ACHN (cell line): ENCODE results near the gene WDR47.

Experiments used
- DNase-seq: peaks from one replicate; pipeline ENCODE4 v3.0.0-alpha.2; 2015
- in situ Hi-C: cut with HindIII; loops from 2 replicates; pipeline ENCODE4 v1.10.0; 2017; ENCODE audit warnings: low sequenced_read_pairs, low pct_ligation_motif_present, low pct_unique_long_range_greater_than_20kb

WDR47 gene

DNA sequence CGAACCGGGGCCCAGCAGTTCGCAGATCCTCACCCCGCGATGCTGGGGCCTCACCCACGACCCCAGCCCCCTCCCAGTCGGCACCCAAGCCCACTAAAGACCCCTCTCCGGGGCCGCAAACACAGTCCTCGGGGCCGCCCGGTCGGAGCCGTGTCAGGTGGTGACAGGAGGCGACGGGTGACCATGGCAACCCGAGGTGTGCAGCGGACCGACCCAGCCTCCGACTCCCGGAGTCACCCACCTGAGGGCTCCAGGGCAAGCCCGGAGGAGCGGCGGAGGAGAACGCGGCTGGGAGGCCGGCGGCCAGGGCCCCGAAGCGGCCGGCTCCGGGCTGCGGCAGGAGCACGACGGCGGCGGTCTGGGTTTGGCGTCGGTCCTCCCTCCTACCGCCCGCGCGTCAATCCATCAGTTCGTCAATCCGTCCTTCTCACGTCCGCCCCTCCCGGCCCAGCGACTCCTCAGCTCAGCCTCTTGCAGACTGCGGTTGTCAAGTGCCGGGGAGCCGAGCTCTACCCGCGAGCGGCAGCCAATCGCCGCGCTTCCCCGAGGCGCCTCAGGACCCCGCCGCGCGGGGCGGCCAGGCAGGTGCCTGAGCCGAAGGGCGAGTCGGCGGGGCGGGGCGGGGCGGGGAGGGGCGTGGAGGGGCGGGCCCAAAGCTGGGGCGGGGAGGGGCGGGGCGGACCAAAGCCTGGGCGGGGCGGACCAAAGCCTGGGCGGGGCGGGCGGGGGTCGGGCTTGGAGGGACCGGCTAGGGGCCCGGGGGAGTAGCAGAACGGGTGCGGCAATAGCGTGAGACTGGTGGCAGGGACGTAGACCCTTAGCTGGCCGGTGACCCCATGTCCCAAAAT lies at the start of gene WDR47:
Gene WDR47 (minus strand): TSS at position 482 of the 848 bp plus-strand sequence. CDS start 18,590 bp downstream, outside the sequence.
- in situ Hi-C loops = no loop called here

DNA sequence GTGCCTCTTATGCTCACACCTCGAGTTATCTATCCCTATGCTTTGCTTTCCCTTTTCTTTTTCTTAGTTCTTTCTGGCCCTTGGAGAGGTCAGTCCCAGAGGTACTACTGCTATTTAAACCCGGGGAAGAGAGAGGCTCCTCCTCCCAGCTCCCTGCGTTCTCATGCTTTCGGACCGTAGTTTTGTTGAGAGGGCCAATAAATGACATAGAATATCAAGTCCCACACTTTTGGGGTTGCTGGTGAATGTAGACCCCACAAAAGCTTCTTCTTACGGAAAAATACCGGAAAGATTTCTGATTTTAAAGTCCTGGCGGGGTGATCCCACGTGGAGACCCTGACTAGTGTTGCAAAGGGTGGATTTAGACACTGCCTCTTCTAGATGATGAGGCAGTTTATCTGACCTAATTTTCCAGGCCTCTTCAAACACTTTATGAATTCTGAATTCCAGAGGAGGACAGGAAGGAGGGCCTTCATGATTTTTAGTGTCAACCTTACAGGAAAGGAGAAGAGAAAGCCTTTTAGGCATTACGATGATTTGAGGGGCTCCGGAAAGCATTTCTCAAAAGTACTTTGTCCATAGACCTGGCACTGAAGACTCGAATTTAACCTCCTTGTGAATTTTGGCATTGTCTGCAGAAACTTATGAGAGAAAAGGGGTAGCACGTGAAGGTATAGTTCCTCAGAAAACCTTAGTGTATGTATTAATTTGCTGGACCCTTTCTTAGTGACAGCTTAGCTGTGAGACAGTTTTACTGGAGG lies 49.4 kb upstream of the WDR47 start:
- peak; percentile 49 for DNase-seq
- in situ Hi-C loops = no loop called here

More for the DNA sequence above, at the start of gene WDR47:
- DNase-seq = peak; percentile 96

DNA sequence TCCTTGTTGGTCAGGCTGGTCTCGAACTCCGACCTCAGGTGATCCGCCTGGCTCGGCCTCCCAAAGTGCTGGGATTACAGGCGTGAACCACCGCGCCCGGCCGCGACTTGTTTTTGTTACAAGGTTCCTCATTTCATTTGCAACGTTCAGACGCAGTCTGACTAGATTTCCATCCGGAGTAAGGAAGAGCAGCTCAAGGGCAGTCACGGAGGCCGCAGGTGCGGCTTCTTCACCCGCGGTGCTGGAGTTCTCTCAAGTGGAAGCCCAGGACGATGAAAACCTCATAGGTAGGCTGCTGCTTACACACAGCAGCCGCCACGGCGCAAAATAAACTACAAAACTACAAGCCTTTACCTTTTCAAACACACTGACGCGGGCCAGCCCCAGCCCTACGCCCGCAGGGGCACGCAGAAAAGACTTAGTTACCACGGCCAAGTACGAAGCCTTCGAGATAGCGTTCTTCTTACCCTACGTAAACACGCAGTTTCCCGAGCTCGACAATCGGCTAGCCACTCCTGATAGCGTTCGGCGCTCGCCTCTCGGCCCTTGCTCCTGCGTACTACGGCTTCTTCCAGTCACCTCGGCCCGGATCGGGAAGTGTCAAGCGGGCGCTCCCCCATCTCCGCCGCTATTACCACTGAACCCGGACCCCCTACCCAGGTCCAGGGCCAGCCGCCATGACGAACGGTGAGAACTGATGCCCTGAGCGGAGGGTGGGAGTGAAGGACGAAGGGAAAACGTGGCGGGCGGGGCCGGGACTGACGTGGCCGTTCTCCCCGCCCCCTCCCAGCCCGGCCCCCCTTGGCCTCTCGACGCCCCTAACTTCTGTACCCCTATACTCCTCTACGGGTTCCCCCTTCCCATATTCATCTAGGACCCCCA lies 48.5 kb upstream of the WDR47 start, which contains the start of gene TMEM167B:
Gene TMEM167B (plus strand): TSS at position 569 of the 882 bp plus-strand sequence. CDS start 109 bp downstream, at position 678.
- in situ Hi-C loops = no loop called here
- DNase-seq = peak; percentile 88

DNA sequence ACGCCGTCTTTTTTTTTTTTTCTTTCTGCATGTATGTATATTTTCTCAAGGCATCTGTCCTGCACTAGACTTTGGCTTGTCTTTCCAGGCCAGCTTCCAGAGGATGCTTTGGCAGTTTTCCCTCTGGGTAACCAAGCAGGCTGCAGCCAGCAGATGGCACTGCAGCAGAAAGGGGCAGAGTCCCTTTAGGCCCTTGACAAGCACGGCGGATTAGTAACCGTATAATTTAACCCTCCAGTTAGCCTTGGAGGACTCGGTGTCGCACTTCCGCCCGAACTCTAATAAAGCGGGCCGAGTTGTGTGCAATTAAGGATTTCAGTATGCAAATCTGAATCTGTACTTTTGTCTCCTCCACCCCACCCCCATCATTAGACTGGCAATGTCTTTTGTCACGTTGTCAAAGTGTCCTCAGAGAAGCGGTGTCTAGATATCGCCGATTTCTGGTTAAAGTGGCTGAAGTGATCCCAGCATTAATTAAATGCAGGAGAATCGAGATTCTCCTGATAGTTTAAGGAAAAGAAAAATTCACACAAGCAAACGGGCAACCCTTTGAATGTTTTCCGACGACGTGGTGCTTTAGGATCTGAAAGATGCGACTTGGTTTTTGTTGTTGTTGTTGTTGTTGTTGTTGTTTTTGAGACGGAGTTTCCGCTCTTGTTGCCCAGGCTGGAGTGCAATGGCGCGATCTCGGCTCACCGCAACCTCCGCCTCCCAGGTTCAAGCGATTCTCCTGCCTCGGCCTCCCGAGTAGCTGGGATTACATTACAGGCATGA lies 47.5 kb upstream of the WDR47 start:
- DNase-seq = peak; percentile 60
- in situ Hi-C loops = no loop called here

DNA sequence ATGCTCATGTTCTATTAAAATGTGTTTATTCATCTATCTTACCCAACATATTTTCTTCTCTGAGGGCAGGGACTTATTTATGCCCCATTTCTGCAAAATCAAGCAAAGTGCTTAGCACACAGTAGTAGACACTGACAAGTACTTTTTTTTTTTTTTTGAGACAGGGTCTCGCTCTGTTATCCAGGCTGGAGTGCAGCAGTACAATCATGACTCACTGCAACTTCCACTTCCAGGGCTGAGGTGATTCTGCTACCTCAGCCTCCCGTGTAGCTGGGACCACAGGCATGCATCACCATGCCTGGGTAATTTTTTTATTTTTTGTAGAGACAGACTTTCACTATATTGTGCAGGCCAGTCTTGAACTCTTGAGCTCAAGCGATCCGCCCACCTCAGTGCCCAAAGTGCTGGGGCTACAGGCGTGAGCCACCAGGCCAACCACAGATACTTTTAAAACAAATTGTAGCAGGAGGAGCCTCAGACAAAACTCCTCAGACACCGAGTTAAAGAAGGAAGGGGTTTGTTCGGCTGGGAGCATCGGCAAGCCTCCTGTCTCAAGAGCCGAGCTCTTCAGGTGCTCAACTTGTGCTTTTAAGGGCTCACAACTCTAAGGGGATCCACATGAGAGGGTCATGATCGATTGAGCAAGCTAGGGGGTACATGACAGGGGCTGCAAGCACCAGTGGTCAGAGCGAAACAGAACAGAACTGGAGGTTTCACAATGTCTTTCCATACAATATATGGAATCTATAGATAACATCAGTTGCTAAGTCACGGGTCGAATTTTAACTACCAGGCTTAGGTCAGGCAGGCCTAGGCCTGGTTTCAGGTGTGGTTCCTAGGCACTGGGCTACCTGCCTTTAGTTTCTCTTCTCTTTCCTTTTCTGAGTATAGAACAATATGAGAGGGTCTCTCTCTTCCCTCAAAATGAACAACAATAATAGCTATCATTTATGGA lies 42.9 kb upstream of the WDR47 start:
- in situ Hi-C loops = no loop called here

DNA sequence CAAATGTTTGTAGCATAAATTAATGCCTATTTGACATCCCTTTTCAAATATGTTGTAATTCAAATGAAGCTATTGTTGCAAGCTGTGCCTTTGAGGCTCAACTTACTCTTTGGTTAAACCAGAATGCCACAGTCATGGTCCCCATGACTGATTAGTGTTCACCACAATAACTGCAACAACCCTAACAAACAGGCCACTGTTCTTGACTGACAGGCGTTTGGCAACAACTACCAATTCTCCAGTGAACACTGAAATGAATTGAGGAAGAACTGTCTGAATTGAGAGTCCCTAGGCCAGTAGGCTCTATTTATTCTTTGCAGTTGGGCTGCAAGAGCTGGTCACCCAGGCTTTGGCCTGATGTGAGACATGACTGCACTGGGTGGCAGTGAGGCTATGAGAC lies 42.0 kb upstream of the WDR47 start:
- DNase-seq = no peak
- in situ Hi-C loops = no loop called here

More for the DNA sequence above, 42.9 kb upstream of the WDR47 start:
- peak; percentile 52 for DNase-seq

DNA sequence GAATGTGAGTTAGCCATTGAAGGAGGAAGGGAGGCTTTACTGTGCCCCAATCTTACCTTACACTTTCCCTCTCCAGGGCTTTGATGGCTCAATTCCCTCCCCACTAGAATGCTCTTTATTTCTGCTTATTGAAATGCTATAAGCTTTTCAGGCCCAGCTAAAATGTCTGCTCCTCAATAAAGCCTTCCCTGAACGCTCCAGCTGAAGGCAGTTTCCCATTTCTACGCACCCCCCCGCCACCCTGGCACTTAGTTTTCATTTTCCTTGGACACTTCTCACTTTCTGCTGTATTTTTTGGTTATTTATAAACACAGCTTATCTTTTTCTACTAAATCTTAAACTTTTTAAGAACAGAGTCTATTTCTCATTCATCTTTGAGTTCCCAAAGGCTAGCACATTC lies 41.6 kb upstream of the WDR47 start:
- in situ Hi-C loops = no loop called here
- DNase-seq = no peak

DNA sequence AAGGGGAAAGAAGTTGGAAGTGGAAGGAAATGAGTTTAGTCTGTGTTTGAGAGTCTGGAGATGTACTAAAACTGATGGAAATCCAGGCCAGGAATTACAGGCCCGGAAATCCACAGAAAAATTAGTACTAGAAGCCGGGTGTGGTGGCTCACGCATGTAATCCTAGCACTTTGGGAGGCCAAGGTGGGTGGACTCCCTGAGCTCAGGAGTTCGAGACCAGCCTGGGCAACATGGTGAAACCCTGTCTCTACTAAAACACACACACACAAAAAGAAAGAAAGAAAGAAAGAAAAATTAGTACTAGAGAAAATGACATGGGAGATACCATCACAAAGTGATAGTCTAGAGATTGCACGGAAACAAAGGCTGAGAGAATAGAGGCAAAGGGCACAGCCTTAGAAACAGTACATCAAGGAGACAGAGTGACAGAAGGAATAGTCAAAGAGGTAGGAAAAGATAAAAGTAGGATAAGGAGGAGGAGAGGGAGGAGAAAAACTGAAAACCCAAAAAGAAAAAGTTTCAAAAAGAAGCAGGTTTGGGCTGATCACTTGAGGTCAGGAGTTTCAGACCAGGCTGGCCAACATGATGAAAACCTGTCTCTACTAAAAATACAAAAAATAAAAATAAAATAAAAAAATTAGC lies 38.7 kb upstream of the WDR47 start:
- in situ Hi-C loops = no loop called here
- no peak for DNase-seq

DNA sequence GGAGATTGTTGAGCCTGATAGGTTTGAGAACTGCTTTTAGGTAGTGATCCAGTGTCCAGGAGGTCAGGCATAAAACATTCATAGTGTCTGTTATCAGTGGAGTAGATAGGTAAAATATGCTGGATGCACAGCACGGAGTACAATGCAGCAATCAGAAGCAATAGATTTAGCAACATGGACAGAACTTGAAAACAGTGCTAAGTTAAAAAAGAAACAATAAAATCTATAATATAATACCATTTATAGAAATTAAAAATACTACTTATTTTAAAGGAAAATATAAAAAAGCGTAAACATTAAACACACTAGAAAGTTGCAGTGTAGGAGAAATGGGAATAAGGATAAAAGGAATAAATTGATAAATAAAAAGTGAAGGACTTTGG lies 37.3 kb upstream of the WDR47 start:
- DNase-seq = no peak
- in situ Hi-C loops = no loop called here

DNA sequence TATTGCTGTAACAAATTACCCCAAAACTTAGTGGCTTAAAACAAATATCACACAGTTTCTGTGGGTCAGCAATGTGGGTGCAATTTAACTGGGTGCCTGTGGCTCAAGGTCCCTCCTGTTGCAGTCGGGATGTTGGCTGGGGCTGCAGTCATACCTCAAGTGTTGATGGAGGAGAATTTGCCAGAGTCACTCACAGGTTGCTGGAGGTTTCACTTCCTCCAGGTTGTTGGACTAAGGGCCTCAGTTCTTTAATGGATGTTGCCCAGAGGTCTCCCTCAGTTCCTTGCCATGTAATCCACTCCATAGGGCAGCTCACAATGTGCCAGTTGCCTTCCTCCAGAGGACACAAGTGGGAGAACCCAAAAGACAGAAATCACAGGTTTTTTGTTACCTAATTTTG lies 36.4 kb upstream of the WDR47 start:
- in situ Hi-C loops = no loop called here
- no peak for DNase-seq

DNA sequence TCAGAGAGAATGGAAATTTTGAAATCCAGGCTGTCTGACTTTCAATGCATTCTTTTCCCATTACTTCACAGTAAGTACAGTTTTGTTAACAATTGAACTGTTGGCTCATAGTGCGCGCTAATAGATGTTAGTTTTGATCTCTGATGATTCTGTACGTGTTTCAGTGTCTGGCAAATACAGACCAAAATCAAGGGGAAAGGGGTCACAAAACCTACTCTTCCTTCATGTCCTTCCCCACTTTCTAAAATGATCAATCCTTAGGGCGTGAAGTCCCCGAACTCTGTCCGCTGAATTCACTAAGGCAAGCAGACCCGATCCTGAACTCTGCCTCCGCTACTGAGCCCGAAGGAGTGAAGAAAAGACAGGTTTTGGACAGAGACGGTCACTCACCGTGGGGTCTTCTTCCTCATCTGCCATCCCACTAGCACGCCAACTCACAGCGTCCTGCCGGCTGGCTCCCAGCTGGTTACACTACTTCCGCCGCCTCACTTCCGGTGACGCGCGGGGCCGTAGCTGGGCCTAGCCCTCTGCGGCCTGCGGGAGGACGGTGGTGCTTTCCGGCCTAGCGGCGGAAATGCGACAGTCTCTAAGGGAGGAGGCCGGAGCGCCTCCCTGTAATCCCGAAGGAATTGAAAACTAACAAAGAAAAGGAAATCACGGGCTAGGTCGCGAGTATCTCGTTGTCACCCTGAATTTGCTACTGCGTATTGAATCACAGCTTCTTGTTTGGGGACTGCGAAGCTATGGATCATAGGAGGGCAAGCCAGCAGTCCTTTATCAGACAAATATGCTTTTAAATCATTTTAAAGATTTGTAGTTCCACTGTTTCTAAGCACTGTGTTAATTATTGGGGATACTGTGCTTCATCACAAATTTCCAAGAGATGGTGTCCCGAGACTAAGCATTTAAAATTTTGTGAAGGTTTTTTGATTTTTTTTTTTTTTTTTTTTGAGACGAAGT lies 33.9 kb upstream of the WDR47 start, which contains the start of gene TAF13:
Gene TAF13 (minus strand): TSS at position 473 of the 960 bp plus-strand sequence. CDS start 56 bp downstream, at position 417.
- DNase-seq = peak; percentile 94
- in situ Hi-C loops = no loop called here

DNA sequence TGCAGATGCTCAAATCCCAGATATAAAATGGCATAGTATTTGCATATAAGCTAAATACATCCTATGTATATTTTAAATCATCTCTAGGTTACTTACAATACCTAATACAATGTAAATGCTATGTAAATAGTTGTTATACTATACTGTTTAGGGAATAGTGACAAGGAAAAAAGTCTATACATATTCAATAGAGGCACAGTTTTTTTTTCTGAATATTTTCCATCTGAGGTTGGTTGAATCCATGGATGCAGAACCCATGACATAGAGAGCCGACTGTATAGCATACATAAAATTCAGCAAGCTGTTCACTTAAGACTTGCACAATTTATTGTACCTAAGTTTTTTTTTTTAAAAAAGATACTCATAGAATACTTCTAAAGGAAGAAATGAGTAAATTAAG lies 27.4 kb upstream of the WDR47 start:
- no peak for DNase-seq
- in situ Hi-C loops = no loop called here

DNA sequence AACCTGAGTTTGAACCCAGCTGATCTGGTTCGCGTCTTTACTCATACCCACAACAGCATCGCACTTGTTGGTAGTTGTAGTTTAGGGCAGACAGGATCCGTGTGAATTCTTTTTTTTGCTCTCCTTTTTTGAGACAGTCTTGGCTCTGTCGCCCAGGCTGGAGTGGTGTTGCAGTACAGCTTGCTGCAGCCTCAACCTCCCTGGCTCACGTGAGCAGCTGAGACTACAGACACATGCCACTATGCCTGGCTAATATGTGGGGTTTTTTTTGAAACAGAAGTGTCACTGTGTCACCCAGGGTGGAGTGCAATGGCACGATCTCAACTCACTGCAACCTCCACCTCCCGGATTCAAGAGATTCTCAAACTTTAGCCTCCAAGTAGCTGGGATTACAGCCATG lies 26.0 kb upstream of the WDR47 start:
- in situ Hi-C loops = no loop called here
- DNase-seq = no peak

DNA sequence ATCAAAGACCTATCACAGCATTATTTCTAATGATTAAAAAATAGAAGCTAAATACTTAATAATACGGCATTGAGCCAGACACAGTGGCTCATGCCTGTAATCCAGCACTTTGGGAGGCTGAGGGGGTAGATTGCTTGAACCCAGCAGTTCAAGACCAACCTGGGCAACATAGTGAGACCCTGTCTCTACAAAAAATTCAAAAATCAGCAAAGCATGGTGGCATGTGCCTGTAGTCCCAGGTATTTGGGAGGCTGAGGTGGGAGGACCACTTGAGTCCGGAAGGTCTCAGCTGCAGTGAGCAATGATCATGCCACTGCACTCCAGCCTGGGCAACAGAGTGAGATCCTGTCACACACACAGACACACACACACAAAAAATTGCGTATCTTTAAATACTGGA lies 23.2 kb upstream of the WDR47 start:
- DNase-seq = no peak
- in situ Hi-C loops = no loop called here

DNA sequence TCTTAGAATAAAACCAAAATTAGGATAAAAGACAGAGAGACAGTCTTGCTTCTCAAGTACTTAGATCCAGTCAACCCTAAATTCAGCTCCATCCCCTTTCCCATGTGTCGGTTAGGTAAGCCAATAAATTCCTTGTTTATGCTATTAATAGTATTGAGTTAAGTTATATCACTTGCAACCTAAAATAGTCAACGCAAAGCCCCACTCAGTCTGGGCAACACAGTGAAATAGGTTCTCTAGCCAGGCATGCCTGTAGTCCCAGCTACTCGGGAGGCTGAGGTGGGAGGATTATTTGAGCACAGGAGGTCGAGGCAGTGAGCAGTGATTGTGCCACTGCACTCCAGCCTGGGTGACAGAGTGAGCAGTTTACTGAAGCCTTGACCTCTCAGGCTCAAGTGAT lies 19.3 kb upstream of the WDR47 start:
- in situ Hi-C loops = no loop called here
- DNase-seq = no peak
